Activated naive CD8-positive, alpha-beta T cell treated with anti-CD3 and anti-CD28 coated beads, Interleukin-2, amount 50 U/mL, for 24 hours (primary cell): ENCODE results near the gene PTPRN2.

ENCODE experiments used
- ATAC-seq: fragments of 150-1000 bp; cut with Tn5 transposase; one replicate; pipeline ENCODE4 v1.10.0; 2021
- DNase-seq: peaks from one replicate; pipeline ENCODE4 v3.0.0; 2021
- H3K27ac Mint-ChIP-seq: one replicate; pipeline ENCODE4 v1.8.0; 2021; ENCODE audit warnings: mild to moderate bottlenecking, mixed read lengths
- H3K27me3 Mint-ChIP-seq: one replicate; pipeline ENCODE4 v1.8.0; 2021; ENCODE audit warnings: mixed read lengths
- H3K36me3 Mint-ChIP-seq: one replicate; pipeline ENCODE4 v1.8.0; 2021; ENCODE audit warnings: low read depth, mixed read lengths
- H3K4me1 Mint-ChIP-seq: one replicate; pipeline ENCODE4 v1.8.0; 2021; ENCODE audit warnings: mixed read lengths
- H3K4me3 Mint-ChIP-seq: one replicate; pipeline ENCODE4 v1.8.0; 2021; ENCODE audit warnings: mild to moderate bottlenecking, moderate library complexity, mixed read lengths
- H3K9me3 Mint-ChIP-seq: one replicate; pipeline ENCODE4 v1.8.0; 2021; ENCODE audit warnings: mixed read lengths

The PTPRN2 gene

GRCh38 chr7:158111906-158112570, 475.6 kb downstream of the PTPRN2 start:
- H3K36me3 Mint-ChIP-seq: no peaks in the 10 kb centered on the region
- H3K4me1 Mint-ChIP-seq: no peaks in the 10 kb centered on the region
- no peak overlapping the region for H3K4me3 Mint-ChIP-seq
- no peak for DNase-seq
- peaks cover 3% of the 10 kb centered on the region for H3K27me3 Mint-ChIP-seq
- ATAC-seq: no peak
- H3K27ac Mint-ChIP-seq: no peak overlapping the region
- peaks cover 29% of the 10 kb centered on the region for H3K9me3 Mint-ChIP-seq

- Mint-ChIP-seq H3K4me1 (no peaks in the 10 kb centered on the region), H3K27ac (no peak overlapping the region), H3K4me3 (no peak overlapping the region), H3K9me3 (peaks cover 24% of the 10 kb centered on the region), H3K36me3 (no peaks in the 10 kb centered on the region), H3K27me3 (peaks cover 3% of the 10 kb centered on the region)
- DNase-seq (no peak), ATAC-seq (no peak)
Observed at GRCh38 chr7:158111049-158111751, 476.4 kb downstream of the PTPRN2 start.

GRCh38 chr7:158110661-158111048, 477.0 kb downstream of the PTPRN2 start:
- H3K4me1 Mint-ChIP-seq: no peaks in the 10 kb centered on the region
- no peak for ATAC-seq
- no peak overlapping the region for H3K4me3 Mint-ChIP-seq
- H3K36me3 Mint-ChIP-seq: no peaks in the 10 kb centered on the region
- no peak overlapping the region for H3K27ac Mint-ChIP-seq
- peaks cover 3% of the 10 kb centered on the region for H3K27me3 Mint-ChIP-seq
- peaks cover 24% of the 10 kb centered on the region for H3K9me3 Mint-ChIP-seq
- no peak for DNase-seq

- no peaks in the 10 kb centered on the region for H3K36me3 Mint-ChIP-seq
- ATAC-seq: no peak
Observed at GRCh38 chr7:158110034-158110590, 477.5 kb downstream of the PTPRN2 start.

GRCh38 chr7:158109364-158110033, 478.1 kb downstream of the PTPRN2 start:
- peaks cover 3% of the 10 kb centered on the region for H3K27me3 Mint-ChIP-seq
- H3K27ac Mint-ChIP-seq: no peak overlapping the region
- H3K36me3 Mint-ChIP-seq: no peaks in the 10 kb centered on the region
- H3K4me1 Mint-ChIP-seq: no peaks in the 10 kb centered on the region
- DNase-seq (no peak), ATAC-seq (no peak)
- H3K4me3 Mint-ChIP-seq: no peak overlapping the region
- H3K9me3 Mint-ChIP-seq: peaks cover 13% of the 10 kb centered on the region

More at GRCh38 chr7:158110034-158110590, 477.5 kb downstream of the PTPRN2 start:
- H3K9me3 Mint-ChIP-seq: peaks cover 18% of the 10 kb centered on the region
- H3K4me1 Mint-ChIP-seq: no peaks in the 10 kb centered on the region
- no peak overlapping the region for H3K27ac Mint-ChIP-seq
- DNase-seq: no peak
- H3K4me3 Mint-ChIP-seq: no peak overlapping the region
- peaks cover 3% of the 10 kb centered on the region for H3K27me3 Mint-ChIP-seq

- Mint-ChIP-seq H3K27me3 (peaks cover 3% of the 10 kb centered on the region), H3K36me3 (no peaks in the 10 kb centered on the region), H3K9me3 (peaks cover 10% of the 10 kb centered on the region), H3K27ac (no peak overlapping the region), H3K4me1 (no peaks in the 10 kb centered on the region), H3K4me3 (no peak overlapping the region)
- ATAC-seq: no peak
- DNase-seq: no peak
Observed at GRCh38 chr7:158108646-158109293, 478.9 kb downstream of the PTPRN2 start.

GRCh38 chr7:158107806-158108205, 479.8 kb downstream of the PTPRN2 start:
- Mint-ChIP-seq H3K4me3 (no peak overlapping the region), H3K9me3 (peaks cover 5% of the 10 kb centered on the region), H3K27me3 (peaks cover 3% of the 10 kb centered on the region), H3K27ac (no peak overlapping the region), H3K4me1 (no peaks in the 10 kb centered on the region), H3K36me3 (no peaks in the 10 kb centered on the region)
- no peak for DNase-seq
- no peak for ATAC-seq

- Mint-ChIP-seq H3K36me3 (no peaks in the 10 kb centered on the region), H3K27ac (no peak overlapping the region), H3K9me3 (peaks cover 5% of the 10 kb centered on the region), H3K4me3 (no peak overlapping the region), H3K27me3 (peaks cover 3% of the 10 kb centered on the region), H3K4me1 (no peaks in the 10 kb centered on the region)
- ATAC-seq (no peak), DNase-seq (no peak)
Observed at GRCh38 chr7:158106272-158106671, 481.4 kb downstream of the PTPRN2 start.

- Mint-ChIP-seq H3K27ac (no peak overlapping the region), H3K36me3 (no peaks in the 10 kb centered on the region), H3K4me3 (no peak overlapping the region), H3K27me3 (peaks cover 3% of the 10 kb centered on the region), H3K9me3 (peaks cover 6% of the 10 kb centered on the region), H3K4me1 (no peaks in the 10 kb centered on the region)
- DNase-seq: no peak
- no peak for ATAC-seq
Observed at GRCh38 chr7:158103378-158103777, 484.2 kb downstream of the PTPRN2 start.

- no peaks in the 10 kb centered on the region for H3K4me1 Mint-ChIP-seq
- ATAC-seq (no peak), DNase-seq (no peak)
- peaks cover 6% of the 10 kb centered on the region for H3K9me3 Mint-ChIP-seq
- H3K36me3 Mint-ChIP-seq: no peaks in the 10 kb centered on the region
- H3K27me3 Mint-ChIP-seq: peaks cover under 1% of the 10 kb centered on the region
- no peak overlapping the region for H3K4me3 Mint-ChIP-seq
- no peak overlapping the region for H3K27ac Mint-ChIP-seq
Observed at GRCh38 chr7:158102897-158103296, 484.7 kb downstream of the PTPRN2 start.

- Mint-ChIP-seq H3K9me3 (peaks cover 6% of the 10 kb centered on the region), H3K4me3 (no peak overlapping the region), H3K27me3 (no peaks in the 10 kb centered on the region), H3K36me3 (no peaks in the 10 kb centered on the region), H3K27ac (no peak overlapping the region), H3K4me1 (no peaks in the 10 kb centered on the region)
- ATAC-seq: no peak
- DNase-seq: no peak
Observed at GRCh38 chr7:158101821-158102450, 485.7 kb downstream of the PTPRN2 start.

GRCh38 chr7:158098125-158099030, 489.2 kb downstream of the PTPRN2 start:
- no peaks in the 10 kb centered on the region for H3K27me3 Mint-ChIP-seq
- no peaks in the 10 kb centered on the region for H3K4me1 Mint-ChIP-seq
- peaks cover 6% of the 10 kb centered on the region for H3K9me3 Mint-ChIP-seq
- H3K27ac Mint-ChIP-seq: no peak overlapping the region
- no peak for DNase-seq
- ATAC-seq: no peak
- H3K4me3 Mint-ChIP-seq: no peak overlapping the region
- no peaks in the 10 kb centered on the region for H3K36me3 Mint-ChIP-seq

- Mint-ChIP-seq H3K4me3 (no peak overlapping the region), H3K9me3 (peaks cover 6% of the 10 kb centered on the region), H3K36me3 (no peaks in the 10 kb centered on the region), H3K4me1 (no peaks in the 10 kb centered on the region), H3K27ac (no peak overlapping the region), H3K27me3 (no peaks in the 10 kb centered on the region)
- ATAC-seq: no peak
- no peak for DNase-seq
Observed at GRCh38 chr7:158097453-158098124, 490.0 kb downstream of the PTPRN2 start.
